Body of pancreas (tissue), 4 donors: ENCODE results near the gene HEPH.

Source experiments
- POLR2A ChIP-seq, 3 donors: fragments of 450-650 bp; IDR thresholded peaks; one replicate each; pipeline ENCODE4 v1.6.1; 2016; ENCODE audit warnings: antibody characterized with exemption in 3 of 3, mild to moderate bottlenecking in 2 of 3
- TF ChIP-seq, protein P1 (sequence below), 7 experiments: fragments of 450-650 bp in 4 of 7; fragments of 200-600 bp in 3 of 7; sonication (generic) in 3 of 7; IDR thresholded peaks; one replicate each; pipeline ENCODE4 v1.5.1; 2016 to 2019; ENCODE audit warnings: antibody characterized with exemption in 7 of 7

GRCh38 chrX:66262807-66263206 is 98.8 kb downstream of the HEPH start:
- TF ChIP-seq, protein P1, sequence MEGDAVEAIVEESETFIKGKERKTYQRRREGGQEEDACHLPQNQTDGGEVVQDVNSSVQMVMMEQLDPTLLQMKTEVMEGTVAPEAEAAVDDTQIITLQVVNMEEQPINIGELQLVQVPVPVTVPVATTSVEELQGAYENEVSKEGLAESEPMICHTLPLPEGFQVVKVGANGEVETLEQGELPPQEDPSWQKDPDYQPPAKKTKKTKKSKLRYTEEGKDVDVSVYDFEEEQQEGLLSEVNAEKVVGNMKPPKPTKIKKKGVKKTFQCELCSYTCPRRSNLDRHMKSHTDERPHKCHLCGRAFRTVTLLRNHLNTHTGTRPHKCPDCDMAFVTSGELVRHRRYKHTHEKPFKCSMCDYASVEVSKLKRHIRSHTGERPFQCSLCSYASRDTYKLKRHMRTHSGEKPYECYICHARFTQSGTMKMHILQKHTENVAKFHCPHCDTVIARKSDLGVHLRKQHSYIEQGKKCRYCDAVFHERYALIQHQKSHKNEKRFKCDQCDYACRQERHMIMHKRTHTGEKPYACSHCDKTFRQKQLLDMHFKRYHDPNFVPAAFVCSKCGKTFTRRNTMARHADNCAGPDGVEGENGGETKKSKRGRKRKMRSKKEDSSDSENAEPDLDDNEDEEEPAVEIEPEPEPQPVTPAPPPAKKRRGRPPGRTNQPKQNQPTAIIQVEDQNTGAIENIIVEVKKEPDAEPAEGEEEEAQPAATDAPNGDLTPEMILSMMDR (IDR thresholded peaks at IDR 0.05): no peak
- TF ChIP-seq POLR2A (IDR thresholded peaks at IDR 0.05): no peak
